Stimulated activated CD4-positive, alpha-beta T cell treated with anti-CD3 and anti-CD28 coated beads, Interleukin-15, amount 100 ng/mL, for 48 hours (primary cell): ENCODE measurements around the gene LPCAT3.

ENCODE experiments used
- DNase-seq, 2 donors: peaks; one replicate each; pipeline ENCODE4 v3.0.0-alpha.2; 2020; ENCODE audit warnings: low read depth in 2 of 2

Gene LPCAT3

GRCh38 chr12:6952863-6953441 lies 65.3 kb downstream of the LPCAT3 start:
- DNase-seq, result no peak

GRCh38 chr12:6952121-6952862 lies 66.0 kb downstream of the LPCAT3 start:
- no peak for DNase-seq

DNA sequence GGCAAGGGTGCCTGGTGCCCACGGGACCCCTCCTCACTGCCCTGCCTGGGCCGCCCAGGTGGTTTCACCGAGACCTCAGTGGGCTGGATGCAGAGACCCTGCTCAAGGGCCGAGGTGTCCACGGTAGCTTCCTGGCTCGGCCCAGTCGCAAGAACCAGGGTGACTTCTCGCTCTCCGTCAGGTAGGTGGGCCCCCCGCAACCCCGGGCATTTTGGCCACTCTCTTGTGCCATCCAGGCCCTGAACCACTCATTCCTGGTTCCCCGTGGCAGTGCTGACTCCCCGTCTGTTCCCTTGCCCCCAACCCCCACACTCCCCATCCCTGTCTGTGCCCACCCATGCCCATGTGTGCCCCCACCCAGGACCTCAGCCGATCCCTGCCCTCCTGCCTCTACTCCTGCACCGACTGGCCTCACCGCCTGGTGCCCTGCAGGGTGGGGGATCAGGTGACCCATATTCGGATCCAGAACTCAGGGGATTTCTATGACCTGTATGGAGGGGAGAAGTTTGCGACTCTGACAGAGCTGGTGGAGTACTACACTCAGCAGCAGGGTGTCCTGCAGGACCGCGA lies 66.6 kb downstream of the LPCAT3 start:
- DNase-seq, result no peak

GRCh38 chr12:6950811-6951540 lies 67.3 kb downstream of the LPCAT3 start, which contains the start of gene PTPN6:
PTPN6 (plus strand) TSS chr12:6951356; CDS start chr12:6951513, 157 bp downstream.
- peak in 1 of 2 donors; percentile 45 for DNase-seq

DNA sequence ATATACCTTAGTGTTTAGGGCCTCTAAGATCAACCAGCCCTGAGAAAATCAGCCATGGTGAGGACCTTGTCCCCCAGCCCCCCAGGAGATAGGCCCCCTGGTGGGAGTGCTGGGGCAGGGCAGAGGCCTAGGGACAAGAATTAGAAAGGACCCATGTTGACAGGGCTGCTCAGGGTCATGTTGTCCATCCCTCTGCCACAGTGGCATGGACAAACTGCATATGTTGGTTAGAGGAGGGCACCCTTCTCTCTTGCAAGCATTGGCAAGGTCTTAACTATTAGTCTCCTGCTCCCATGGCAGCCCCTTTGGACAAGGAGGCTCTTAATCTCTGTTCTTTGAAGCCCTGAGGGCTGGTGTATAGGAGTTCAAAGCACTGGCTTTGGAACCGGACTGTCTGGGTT lies 67.9 kb downstream of the LPCAT3 start:
- no peak for DNase-seq

GRCh38 chr12:6948873-6949594 lies 69.2 kb downstream of the LPCAT3 start:
- DNase-seq, result no peak

DNA sequence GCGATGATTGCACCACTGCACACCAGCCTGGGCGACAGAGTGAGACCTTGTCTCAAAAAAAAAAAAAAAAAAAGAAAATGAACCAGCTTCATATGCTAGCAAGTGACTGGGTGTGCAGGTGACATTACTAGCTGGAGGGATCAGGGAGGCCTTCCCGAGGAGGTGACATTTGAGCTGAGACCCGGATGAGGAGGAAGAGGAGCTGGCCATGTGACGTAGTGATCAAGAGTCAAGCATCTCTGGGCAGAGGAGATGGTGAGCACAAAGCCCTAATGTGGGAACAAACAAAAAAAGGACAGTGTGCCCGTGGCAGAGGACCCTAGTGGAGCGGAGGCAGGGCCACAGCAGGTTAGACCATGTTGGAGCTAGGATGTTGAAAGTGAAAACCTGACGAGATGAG lies 70.7 kb downstream of the LPCAT3 start:
- DNase-seq, result no peak

DNA sequence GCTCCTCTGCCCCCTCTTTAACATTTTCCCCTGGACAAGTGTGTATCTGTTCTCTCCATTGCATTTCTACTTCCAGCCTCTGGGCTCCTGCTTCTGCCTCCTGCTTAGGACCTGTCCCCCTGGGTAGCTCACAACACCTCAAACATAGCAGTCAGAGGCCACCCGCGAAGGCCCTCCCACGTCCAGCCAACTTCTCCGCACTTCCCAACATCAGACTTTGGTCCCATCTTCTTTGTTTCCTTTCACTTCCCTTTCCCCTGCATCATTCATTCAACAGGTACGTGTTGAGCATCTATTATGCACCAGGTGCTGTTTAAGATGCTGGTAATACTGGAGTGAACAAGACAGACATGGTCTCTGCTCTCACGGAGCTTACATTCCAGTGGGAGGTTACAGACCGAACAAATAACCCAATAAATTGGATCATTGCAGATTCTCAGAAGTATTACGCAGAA lies 71.3 kb downstream of the LPCAT3 start:
- no peak for DNase-seq

DNA sequence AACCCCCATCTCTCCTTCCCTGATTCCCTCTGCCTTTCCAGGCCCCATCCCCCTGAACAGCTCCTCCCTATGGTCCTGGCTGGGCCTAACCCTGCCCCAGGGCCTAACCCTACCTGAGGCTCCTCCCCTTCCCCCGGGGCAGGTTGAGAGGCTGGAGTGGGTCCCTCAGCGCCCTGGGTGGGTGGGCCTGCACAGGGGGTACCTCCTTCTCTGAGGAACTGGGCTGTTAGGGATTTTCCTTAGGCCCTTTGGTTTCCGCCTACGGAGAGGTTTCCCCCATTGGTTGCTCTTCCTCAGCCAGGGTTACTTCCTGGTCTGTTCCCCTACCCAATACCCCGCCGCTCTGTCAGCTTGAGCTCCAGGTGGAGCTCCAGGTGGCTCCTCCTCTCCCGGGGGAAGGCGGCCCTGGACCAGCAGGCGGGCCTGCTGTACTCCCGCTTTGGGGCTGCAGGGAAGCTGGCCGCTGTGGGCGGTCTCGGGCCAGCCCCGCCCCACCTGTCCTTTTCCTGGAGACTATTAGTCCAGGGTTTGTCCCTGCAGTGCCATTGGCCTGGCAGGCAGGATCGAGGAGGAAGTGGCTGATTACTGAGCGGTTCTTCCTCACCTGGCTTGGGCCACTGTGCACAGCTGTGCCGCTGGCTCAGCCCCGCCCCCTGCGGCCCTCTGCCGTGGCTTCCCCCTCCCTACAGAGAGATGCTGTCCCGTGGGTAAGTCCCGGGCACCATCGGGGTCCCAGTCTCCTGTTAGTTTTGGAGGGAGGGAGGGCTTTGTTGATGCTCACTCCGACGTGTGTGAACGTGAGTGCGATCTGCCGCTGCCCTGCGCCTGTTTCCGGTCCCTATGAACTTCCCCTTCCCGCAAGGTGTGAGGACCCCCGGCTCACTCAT lies 72.0 kb downstream of the LPCAT3 start:
- peak in 1 of 2 donors; percentile 48 for DNase-seq

DNA sequence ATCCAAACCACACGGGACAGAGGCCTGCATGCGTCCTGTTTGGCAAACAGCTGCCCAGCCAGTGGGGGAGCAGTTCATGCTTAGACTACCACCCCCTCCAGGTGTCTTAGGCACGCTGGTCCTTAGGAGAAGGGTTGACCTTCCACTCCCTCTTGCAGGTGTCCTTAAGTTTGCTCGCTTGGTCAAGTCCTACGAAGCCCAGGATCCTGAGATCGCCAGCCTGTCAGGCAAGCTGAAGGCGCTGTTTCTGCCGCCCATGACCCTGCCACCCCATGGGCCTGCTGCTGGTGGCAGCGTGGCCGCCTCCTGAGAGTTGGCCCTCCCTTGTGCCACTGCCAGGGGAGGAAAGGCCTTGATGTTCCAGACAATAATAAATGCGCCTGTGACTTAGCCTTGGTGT lies 72.7 kb downstream of the LPCAT3 start:
- DNase-seq, result no peak

DNA sequence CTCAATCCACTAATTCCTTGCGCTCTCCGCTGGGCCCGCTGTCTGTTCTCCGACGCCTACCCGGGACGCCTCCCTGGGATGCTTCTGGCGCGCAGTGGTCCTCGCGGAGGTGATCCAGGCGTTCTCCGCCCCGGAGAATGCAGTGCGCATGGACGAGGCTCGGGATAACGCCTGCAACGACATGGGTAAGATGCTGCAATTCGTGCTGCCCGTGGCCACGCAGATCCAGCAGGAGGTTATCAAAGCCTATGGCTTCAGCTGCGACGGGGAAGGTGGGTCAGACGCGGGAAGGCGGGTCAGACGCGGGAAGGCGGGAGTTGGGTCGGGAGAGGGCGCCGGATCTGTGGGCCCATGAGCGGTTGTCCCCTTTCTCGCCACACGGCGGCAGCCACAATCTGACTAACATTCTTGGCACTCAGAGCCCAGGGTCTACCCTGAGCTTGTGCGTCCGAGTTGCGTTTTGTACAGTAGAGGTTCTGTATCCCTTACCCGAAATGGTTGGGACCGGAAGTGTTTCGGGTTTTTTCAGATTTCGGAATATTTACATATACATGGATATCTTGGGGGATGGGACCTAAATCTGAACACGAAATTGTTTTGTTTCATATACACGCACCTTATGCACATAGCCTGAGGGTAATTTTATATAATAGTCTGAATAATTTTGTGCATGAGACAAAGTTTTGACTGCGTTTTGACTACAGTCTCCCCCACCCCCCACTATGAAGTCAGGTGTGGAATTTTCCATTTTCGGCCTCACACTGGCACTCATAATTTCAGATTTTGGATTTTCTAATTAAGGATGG lies 73.7 kb downstream of the LPCAT3 start:
- DNase-seq, result peak; percentile 83

DNA sequence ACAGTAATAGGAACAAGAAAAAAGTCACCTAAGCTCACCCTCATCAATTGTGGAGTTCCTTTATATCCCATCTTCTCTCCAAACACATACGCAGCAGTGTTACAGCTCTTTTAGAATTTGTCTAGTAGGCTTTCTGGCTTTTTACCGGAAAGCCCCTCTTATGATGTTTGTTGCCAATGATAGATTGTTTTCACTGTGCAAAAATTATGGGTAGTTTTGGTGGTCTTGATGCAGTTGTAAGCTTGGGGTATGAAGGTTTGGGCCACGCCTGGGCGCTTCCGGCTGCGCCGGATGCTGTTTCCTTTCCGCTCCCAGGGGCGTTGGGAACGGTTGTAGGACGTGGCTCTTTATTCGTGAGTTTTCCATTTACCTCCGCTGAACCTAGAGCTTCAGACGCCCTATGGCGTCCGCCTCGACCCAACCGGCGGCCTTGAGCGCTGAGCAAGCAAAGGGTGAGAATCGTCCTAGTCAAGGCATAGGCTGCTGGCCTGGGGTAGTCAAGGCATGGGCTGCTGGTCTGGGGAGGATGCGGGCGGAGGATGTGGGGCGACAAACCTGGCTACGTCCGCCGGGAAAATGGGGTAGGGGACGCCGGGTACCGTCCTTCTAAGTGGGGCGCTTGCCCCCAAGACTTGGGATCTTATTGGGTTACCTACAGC lies 74.4 kb downstream of the LPCAT3 start, which contains the start of the genes C12orf57 and RNU7-1:
Gene C12orf57 (plus strand): TSS at position 301 of the 659 bp plus-strand sequence. CDS start 100 bp downstream, at position 401.
Gene RNU7-1 (plus strand): TSS at position 95 of the 659 bp plus-strand sequence.
- DNase-seq, result peak; percentile 74 to 82

DNA sequence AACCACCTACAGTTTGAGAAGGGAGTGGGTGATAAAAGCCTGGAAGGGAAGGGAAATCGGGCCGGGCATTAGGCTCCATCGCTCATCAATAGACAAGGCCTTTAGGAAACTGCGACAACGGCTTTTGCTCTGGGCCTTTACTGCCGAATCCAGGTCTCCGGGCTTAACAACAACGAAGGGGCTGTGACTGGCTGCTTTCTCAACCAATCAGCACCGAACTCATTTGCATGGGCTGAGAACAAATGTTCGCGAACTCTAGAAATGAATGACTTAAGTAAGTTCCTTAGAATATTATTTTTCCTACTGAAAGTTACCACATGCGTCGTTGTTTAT lies 74.9 kb downstream of the LPCAT3 start:
- peak in 1 of 2 donors; percentile 65 for DNase-seq

DNA sequence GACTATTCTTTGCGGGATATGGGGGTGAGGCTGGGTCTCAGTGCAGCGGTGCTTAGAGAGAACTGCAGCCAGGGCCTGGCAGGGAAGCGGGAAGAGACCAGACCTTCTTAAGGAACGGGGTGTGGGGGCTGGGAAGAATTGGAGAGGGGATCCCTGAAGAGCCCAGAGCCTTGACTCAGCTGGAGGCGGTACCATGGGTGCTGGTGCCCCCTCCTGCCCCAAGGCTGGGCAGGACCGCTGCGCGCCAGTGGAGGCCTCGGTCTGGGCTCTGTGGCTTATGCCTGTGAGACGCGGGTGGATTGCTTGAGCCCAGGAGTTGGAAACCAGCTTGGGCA lies 76.0 kb downstream of the LPCAT3 start:
- DNase-seq, result no peak

DNA sequence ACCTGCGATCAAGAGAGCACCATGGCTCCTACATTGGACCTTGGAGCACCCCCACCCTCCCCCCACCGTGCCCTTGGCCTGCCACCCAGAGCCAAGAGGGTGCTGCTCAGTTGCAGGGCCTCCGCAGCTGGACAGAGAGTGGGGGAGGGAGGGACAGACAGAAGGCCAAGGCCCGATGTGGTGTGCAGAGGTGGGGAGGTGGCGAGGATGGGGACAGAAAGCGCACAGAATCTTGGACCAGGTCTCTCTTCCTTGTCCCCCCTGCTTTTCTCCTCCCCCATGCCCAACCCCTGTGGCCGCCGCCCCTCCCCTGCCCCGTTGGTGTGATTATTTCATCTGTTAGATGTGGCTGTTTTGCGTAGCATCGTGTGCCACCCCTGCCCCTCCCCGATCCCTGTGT lies 76.5 kb downstream of the LPCAT3 start:
- no peak for DNase-seq

- no peak for DNase-seq
These were observed 77.0 kb downstream of the LPCAT3 start for GRCh38 chr12:6941267-6941666.

DNA sequence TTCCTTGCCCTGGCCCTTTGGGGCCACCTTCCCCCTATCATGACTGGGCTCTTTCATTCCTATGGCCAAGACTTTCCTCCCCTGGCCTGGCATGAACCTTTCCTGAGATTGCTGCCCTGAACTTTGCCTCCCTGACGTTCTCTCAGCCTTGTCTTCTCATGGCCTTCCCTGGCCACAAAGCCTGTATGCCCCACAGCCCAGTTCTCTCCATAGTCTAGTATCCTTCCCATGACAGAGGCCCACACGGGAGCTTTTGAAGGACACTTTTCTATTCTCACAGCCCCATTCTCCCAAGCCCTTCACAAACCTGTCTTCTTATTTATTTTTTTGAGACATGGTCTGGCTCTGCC lies 79.1 kb downstream of the LPCAT3 start:
- DNase-seq, result no peak

DNA sequence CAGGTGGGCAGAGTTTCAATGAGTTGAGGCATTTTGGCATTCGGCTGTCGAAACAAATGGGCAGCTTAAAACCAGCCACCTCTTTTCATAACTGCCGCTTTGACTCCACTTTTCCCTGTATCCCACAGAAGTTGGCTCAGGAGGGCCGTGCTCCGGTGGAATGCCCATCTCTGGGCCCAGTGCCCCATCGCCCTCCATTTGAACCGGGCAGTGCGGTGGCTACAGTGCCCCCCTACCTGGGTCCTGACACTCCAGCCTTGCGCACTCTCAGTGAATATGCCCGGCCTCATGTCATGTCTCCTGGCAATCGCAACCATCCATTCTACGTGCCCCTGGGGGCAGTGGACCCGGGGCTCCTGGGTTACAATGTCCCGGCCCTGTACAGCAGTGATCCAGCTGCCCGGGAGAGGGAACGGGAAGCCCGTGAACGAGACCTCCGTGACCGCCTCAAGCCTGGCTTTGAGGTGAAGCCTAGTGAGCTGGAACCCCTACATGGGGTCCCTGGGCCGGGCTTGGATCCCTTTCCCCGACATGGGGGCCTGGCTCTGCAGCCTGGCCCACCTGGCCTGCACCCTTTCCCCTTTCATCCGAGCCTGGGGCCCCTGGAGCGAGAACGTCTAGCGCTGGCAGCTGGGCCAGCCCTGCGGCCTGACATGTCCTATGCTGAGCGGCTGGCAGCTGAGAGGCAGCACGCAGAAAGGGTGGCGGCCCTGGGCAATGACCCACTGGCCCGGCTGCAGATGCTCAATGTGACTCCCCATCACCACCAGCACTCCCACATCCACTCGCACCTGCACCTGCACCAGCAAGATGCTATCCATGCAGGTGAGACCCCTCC lies 79.7 kb downstream of the LPCAT3 start:
- DNase-seq, result no peak
